IMR-90 (cell line): ENCODE results near the gene IRF2BP1. TPM values are rescaled to one million over a fixed set of nuclear protein-coding genes. Genes with fewer than 3 reads are reported as not detected.

ENCODE experiments used
- ATAC-seq: fragments of 200-7000 bp; cut with Tn5 transposase; 2 replicates; pipeline ENCODE4 v1.9.1; 2020; ENCODE audit warnings: low read depth, mild to moderate bottlenecking, moderate library complexity
- BruUV-seq: library from RNA; stranded (reverse); fragments of 400-500 nt; replicated peaks from 2 replicates; lab custom pipeline; 2021; lab: Mats Ljungman, UMichigan
- CTCF ChIA-PET: fragments of 300-600 bp; formaldehyde crosslinking; extraction: SDS; loops from one replicate; lab custom pipeline; 2021; ENCODE audit warnings: antibody characterized with exemption; lab: Yijun Ruan, JAX
- POLR2A ChIA-PET: fragments of 300-600 bp; sonication (Branson Sonifier 250); formaldehyde crosslinking; loops from one replicate; lab custom pipeline; 2022; ENCODE audit warnings: antibody characterized with exemption; ENCODE audit not compliant: unreplicated experiment; lab: Charles Lee
- DNase-seq: peaks from one replicate; pipeline ENCODE4 v3.0.0; 2013
- H2AFZ ChIP-seq: replicated peaks from 2 replicates; pipeline ENCODE3; 2013; ENCODE audit warnings: low read length, mild to moderate bottlenecking; ENCODE audit not compliant: poor library complexity
- H2AK5ac ChIP-seq: 2 replicates; pipeline ENCODE4 v1.6.1; 2013; ENCODE audit warnings: low read depth, low read length, inconsistent platforms
- H2AK9ac ChIP-seq: replicated peaks from 2 replicates; pipeline ENCODE3; 2013; ENCODE audit warnings: mild to moderate bottlenecking, low read depth, low read length, moderate library complexity; ENCODE audit not compliant: poor library complexity
- H2BK120ac ChIP-seq: 2 replicates; pipeline ENCODE4 v1.6.1; 2013; ENCODE audit warnings: low read depth, low read length, inconsistent platforms
- H2BK15ac ChIP-seq: 3 replicates; pipeline ENCODE4 v1.6.1; 2013; ENCODE audit warnings: low read depth, low read length, inconsistent platforms
- H2BK20ac ChIP-seq: 2 replicates; pipeline ENCODE4 v1.6.1; 2013; ENCODE audit warnings: low read depth, mild to moderate bottlenecking, inconsistent platforms, low read length, moderate library complexity
- H2BK5ac ChIP-seq: 2 replicates; pipeline ENCODE4 v1.6.1; 2013; ENCODE audit warnings: mild to moderate bottlenecking, low read depth, low read length, inconsistent platforms; ENCODE audit not compliant: poor library complexity, severe bottlenecking
- H3K14ac ChIP-seq: replicated peaks from 2 replicates; pipeline ENCODE4 v1.6.1; 2013; ENCODE audit warnings: low read depth, low read length, inconsistent platforms
- H3K18ac ChIP-seq: 2 replicates; pipeline ENCODE4 v1.6.1; 2013; ENCODE audit warnings: low read depth, low read length, control low read depth
- H3K23ac ChIP-seq: 2 replicates; pipeline ENCODE4 v1.6.1; 2013; ENCODE audit warnings: low read depth, low read length, inconsistent platforms
- H3K27ac ChIP-seq: 2 replicates; pipeline ENCODE4 v1.5.1; 2013; ENCODE audit warnings: mild to moderate bottlenecking, control low read depth, low read length; ENCODE audit not compliant: insufficient read depth
- H3K27me3 ChIP-seq: 2 replicates; pipeline ENCODE4 v1.6.1; 2013; ENCODE audit warnings: low read length; ENCODE audit not compliant: control insufficient read depth, insufficient read depth
- H3K36me3 ChIP-seq: 2 replicates; pipeline ENCODE4 v1.6.1; 2013; ENCODE audit warnings: low read length, mixed read lengths; ENCODE audit not compliant: control insufficient read depth, insufficient read depth
- H3K4ac ChIP-seq: 2 replicates; pipeline ENCODE4 v1.6.1; 2013; ENCODE audit warnings: low read depth, low read length, inconsistent platforms
- H3K4me1 ChIP-seq: 2 replicates; pipeline ENCODE4 v1.6.1; 2013; ENCODE audit warnings: low read length, mixed read lengths; ENCODE audit not compliant: control insufficient read depth, insufficient read depth
- H3K4me2 ChIP-seq: 2 replicates; pipeline ENCODE4 v1.6.1; 2013; ENCODE audit warnings: low read depth, mild to moderate bottlenecking, control low read depth, low read length, moderate library complexity
- H3K4me3 ChIP-seq: 2 replicates; pipeline ENCODE4 v1.5.1; 2013; ENCODE audit warnings: low read depth, mild to moderate bottlenecking, control low read depth, low read length, moderate library complexity; ENCODE audit not compliant: insufficient read depth
- H3K56ac ChIP-seq: 2 replicates; pipeline ENCODE4 v1.6.1; 2013; ENCODE audit warnings: low read length, inconsistent platforms; ENCODE audit not compliant: insufficient read depth; ENCODE audit errors: extremely low read depth
- H3K79me1 ChIP-seq, 2 experiments: 2 replicates each; pipeline ENCODE4 v1.6.1; 2013; ENCODE audit warnings: low read length in 2 of 2, inconsistent platforms in 1 of 2, low read depth in 1 of 2
- H3K9ac ChIP-seq: 2 replicates; pipeline ENCODE4 v1.6.1; 2013; ENCODE audit warnings: low read depth, low read length, control low read depth
- H3K9me1 ChIP-seq: 2 replicates; pipeline ENCODE4 v1.6.1; 2013; ENCODE audit warnings: low read length, inconsistent platforms; ENCODE audit not compliant: insufficient read depth
- H3K9me3 ChIP-seq: 2 replicates; pipeline ENCODE4 v1.6.1; 2013; ENCODE audit warnings: low read length; ENCODE audit not compliant: control insufficient read depth, insufficient read depth
- H4K20me1 ChIP-seq: 2 replicates; pipeline ENCODE4 v1.6.1; 2013; ENCODE audit warnings: low read length, inconsistent platforms; ENCODE audit not compliant: insufficient read depth
- H4K5ac ChIP-seq: 2 replicates; pipeline ENCODE4 v1.6.1; 2013; ENCODE audit warnings: mild to moderate bottlenecking, low read depth, low read length, control low read depth
- H4K8ac ChIP-seq, 2 experiments: 2 replicates each; pipeline ENCODE4 v1.6.1; 2013; ENCODE audit warnings: low read depth in 2 of 2, low read length in 2 of 2, control low read depth in 1 of 2, inconsistent platforms in 1 of 2
- H4K91ac ChIP-seq: 2 replicates; pipeline ENCODE4 v1.6.1; 2013; ENCODE audit warnings: low read depth, low read length, inconsistent platforms; ENCODE audit not compliant: insufficient read depth
- BHLHE40 ChIP-seq: fragments of 150-350 bp; IDR thresholded peaks from 2 replicates; pipeline ENCODE4 v1.6.1; 2016; ENCODE audit warnings: mild to moderate bottlenecking, low read depth, low read length
- CEBPB ChIP-seq: IDR thresholded peaks from 2 replicates; pipeline ENCODE4 v1.6.1; 2012; ENCODE audit warnings: low read depth, low read length, improper control_type of control experiment
- CHD1 ChIP-seq: IDR thresholded peaks from 2 replicates; pipeline ENCODE4 v1.6.1; 2012; ENCODE audit warnings: low read depth, low read length, improper control_type of control experiment
- FOS ChIP-seq: fragments of 150-350 bp; IDR thresholded peaks from 2 replicates; pipeline ENCODE4 v1.6.1; 2016; ENCODE audit warnings: low read depth, low read length
- MAFK ChIP-seq: IDR thresholded peaks from 2 replicates; pipeline ENCODE4 v1.6.1; 2012; ENCODE audit warnings: low read depth, low read length, improper control_type of control experiment
- MAZ ChIP-seq: IDR thresholded peaks from 2 replicates; pipeline ENCODE4 v1.6.1; 2012; ENCODE audit warnings: low read depth, mild to moderate bottlenecking, low read length, improper control_type of control experiment, moderate library complexity, borderline replicate concordance
- MXI1 ChIP-seq: IDR thresholded peaks from 2 replicates; pipeline ENCODE4 v1.6.1; 2012; ENCODE audit warnings: low read depth, mild to moderate bottlenecking, low read length, moderate library complexity, borderline replicate concordance
- NFE2L2 ChIP-seq: fragments of 150-350 bp; IDR thresholded peaks from 2 replicates; pipeline ENCODE4 v1.6.1; 2016; ENCODE audit warnings: low read depth, mild to moderate bottlenecking, low read length
- POLR2A ChIP-seq: IDR thresholded peaks from 2 replicates; pipeline ENCODE4 v1.6.1; 2012; ENCODE audit warnings: mild to moderate bottlenecking, low read depth, low read length
- RAD21 ChIP-seq: IDR thresholded peaks from 2 replicates; pipeline ENCODE4 v1.6.1; 2012; ENCODE audit warnings: low read length, improper control_type of control experiment
- RCOR1 ChIP-seq: IDR thresholded peaks from 2 replicates; pipeline ENCODE4 v1.6.1; 2012; ENCODE audit warnings: mild to moderate bottlenecking, low read length, improper control_type of control experiment; ENCODE audit not compliant: insufficient replicate concordance
- RFX5 ChIP-seq: IDR thresholded peaks from 2 replicates; pipeline ENCODE4 v1.8.0; 2012; ENCODE audit warnings: low read depth, mild to moderate bottlenecking, low read length, moderate library complexity
- SMC3 ChIP-seq: fragments of 150-350 bp; IDR thresholded peaks from 2 replicates; pipeline ENCODE4 v1.6.1; 2016; ENCODE audit warnings: low read depth, mild to moderate bottlenecking, antibody characterized with exemption, low read length, moderate library complexity
- WGBS, 2 experiments: methylation state at CpG; one replicate each; pipeline versions ENCODE4 v1.1.5 to v1.1.7; 2013; ENCODE audit warnings: missing lambda C conversion rate in 2 of 2; ENCODE audit not compliant: insufficient read length in 1 of 2; ENCODE audit errors: extremely low coverage in 2 of 2; 5-methylcytosine and 5-hydroxymethylcytosine counted together
- dilution Hi-C: fragments of 300-500 bp; cut with HindIII; formaldehyde crosslinking; loops from one replicate; pipeline ENCODE4 v1.14.3; 2018; ENCODE audit warnings: low sequenced_read_pairs; ENCODE audit not compliant: unreplicated experiment
- in situ Hi-C: fragments of 300-500 bp; cut with MboI; formaldehyde crosslinking; loops from 3 replicates; pipeline ENCODE4 v1.14.3; 2019; ENCODE audit warnings: low sequenced_read_pairs, inconsistent platforms, mixed read lengths
- intact Hi-C: fragments of 100-400 bp; cut with micrococcal nuclease; formaldehyde crosslinking; loops from 2 replicates; pipeline ENCODE4 v1.10.0; 2022
- polyA plus RNA-seq, 3 experiments: library from polyadenylated mRNA; depleted of rRNA; stranded (reverse); fragments of >200 nt; gene quantifications; 2 replicates each; pipeline ENCODE4 v1.2.3, GENCODE V29; 2012; ENCODE audit warnings: low replicate concordance in 1 of 3
- total RNA-seq: library from RNA; depleted of rRNA; stranded (reverse); fragments of >200 nt; gene quantifications from 2 replicates; pipeline ENCODE4 v1.2.3, GENCODE V29; 2012
- TF ChIP-seq, protein P1 (sequence below): fragments of 150-350 bp; IDR thresholded peaks from 2 replicates; pipeline ENCODE4 v1.6.1; 2016; ENCODE audit warnings: low read depth, mild to moderate bottlenecking, low read length, moderate library complexity, borderline replicate concordance
- TF ChIP-seq, protein P2 (sequence below): fragments of 150-350 bp; IDR thresholded peaks from 2 replicates; pipeline ENCODE4 v1.6.1; 2017; ENCODE audit warnings: mild to moderate bottlenecking, antibody characterized with exemption, low read length, low read depth
- TF ChIP-seq, protein P3 (sequence below): conservative IDR thresholded peaks from 2 replicates; pipeline ENCODE4 v1.5.1; 2012; ENCODE audit warnings: mild to moderate bottlenecking, low read depth, low read length, improper control_type of control experiment

The IRF2BP1 gene
- total and polyA plus RNA-seq, 2 of the 4 experiments (the other 2 are of a cell fraction) = 4.5 to 8.5 TPM

DNA sequence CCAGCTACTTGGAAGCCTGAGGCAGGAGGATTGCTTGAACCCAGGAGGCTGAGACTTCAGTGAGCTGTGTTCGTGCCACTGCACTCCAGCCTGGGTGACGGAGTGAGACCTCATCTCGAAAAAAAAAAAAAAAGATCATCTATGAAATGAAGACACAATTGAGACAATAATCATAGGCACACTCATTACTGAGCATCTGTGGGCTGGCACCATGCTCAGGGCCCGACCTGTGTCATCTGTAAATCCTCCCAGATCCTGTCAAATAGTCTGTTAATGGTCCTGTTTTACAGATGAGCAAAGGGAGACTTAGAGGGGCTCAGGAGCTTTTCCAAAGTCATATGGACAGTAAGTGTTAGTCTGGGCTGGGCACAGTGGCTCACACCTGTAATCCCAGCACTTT is 32.8 kb upstream of the IRF2BP1 start:
- Histone ChIP-seq H3K4ac (no peak overlapping the region), H2AK5ac (no peak overlapping the region), H4K8ac (no peak overlapping the region), H3K4me2 (no peak overlapping the region), H2AFZ (no peak overlapping the region), H3K56ac (no peak overlapping the region), H3K4me1 (no peaks in the 10 kb centered on the region), H3K4me3 (no peak overlapping the region), H3K9me3 (no peaks in the 10 kb centered on the region), H2AK9ac (no peak overlapping the region), H3K9me1 (no peaks in the 10 kb centered on the region), H3K9ac (no peak overlapping the region), H4K20me1 (no peaks in the 10 kb centered on the region), H3K27ac (no peak overlapping the region), H4K5ac (no peak overlapping the region), H2BK15ac (no peak overlapping the region), H3K36me3 (no peaks in the 10 kb centered on the region), H3K79me1 (no peaks in the 10 kb centered on the region), H4K91ac (no peak overlapping the region), H2BK5ac (no peak overlapping the region), H3K18ac (no peak overlapping the region), H3K14ac (no peak overlapping the region), H2BK20ac (no peak overlapping the region), H3K27me3 (peaks cover 35% of the 10 kb centered on the region), H3K23ac (no peak overlapping the region), H2BK120ac (no peak overlapping the region)
- CTCF ChIA-PET = no interaction called here
- DNase-seq = no peak
- intact Hi-C loops (no loop called here), in situ Hi-C loops (no loop called here), dilution Hi-C loops (no loop called here)
- WGBS, 2 experiments = no CpG with 5 or more reads among the region's 4 CpGs
- no TSS peak for BruUV-seq
- no peak for ATAC-seq
- TF ChIP-seq BHLHE40 = no peak
- TF ChIP-seq CHD1 = no peak
- no peak for TF ChIP-seq CEBPB
- TF ChIP-seq, protein P1, sequence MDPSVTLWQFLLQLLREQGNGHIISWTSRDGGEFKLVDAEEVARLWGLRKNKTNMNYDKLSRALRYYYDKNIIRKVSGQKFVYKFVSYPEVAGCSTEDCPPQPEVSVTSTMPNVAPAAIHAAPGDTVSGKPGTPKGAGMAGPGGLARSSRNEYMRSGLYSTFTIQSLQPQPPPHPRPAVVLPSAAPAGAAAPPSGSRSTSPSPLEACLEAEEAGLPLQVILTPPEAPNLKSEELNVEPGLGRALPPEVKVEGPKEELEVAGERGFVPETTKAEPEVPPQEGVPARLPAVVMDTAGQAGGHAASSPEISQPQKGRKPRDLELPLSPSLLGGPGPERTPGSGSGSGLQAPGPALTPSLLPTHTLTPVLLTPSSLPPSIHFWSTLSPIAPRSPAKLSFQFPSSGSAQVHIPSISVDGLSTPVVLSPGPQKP = no peak
- no peak for TF ChIP-seq MAFK
- no peak for TF ChIP-seq FOS
- TF ChIP-seq MAZ = no peak
- no peak for TF ChIP-seq RFX5
- no peak for TF ChIP-seq POLR2A
- TF ChIP-seq, protein P2, sequence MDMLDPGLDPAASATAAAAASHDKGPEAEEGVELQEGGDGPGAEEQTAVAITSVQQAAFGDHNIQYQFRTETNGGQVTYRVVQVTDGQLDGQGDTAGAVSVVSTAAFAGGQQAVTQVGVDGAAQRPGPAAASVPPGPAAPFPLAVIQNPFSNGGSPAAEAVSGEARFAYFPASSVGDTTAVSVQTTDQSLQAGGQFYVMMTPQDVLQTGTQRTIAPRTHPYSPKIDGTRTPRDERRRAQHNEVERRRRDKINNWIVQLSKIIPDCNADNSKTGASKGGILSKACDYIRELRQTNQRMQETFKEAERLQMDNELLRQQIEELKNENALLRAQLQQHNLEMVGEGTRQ = no peak
- TF ChIP-seq MXI1 = no peak
- TF ChIP-seq RCOR1 = no peak
- TF ChIP-seq RAD21 = no peak
- TF ChIP-seq SMC3 = no peak
- TF ChIP-seq NFE2L2 = no peak
- TF ChIP-seq, protein P3, sequence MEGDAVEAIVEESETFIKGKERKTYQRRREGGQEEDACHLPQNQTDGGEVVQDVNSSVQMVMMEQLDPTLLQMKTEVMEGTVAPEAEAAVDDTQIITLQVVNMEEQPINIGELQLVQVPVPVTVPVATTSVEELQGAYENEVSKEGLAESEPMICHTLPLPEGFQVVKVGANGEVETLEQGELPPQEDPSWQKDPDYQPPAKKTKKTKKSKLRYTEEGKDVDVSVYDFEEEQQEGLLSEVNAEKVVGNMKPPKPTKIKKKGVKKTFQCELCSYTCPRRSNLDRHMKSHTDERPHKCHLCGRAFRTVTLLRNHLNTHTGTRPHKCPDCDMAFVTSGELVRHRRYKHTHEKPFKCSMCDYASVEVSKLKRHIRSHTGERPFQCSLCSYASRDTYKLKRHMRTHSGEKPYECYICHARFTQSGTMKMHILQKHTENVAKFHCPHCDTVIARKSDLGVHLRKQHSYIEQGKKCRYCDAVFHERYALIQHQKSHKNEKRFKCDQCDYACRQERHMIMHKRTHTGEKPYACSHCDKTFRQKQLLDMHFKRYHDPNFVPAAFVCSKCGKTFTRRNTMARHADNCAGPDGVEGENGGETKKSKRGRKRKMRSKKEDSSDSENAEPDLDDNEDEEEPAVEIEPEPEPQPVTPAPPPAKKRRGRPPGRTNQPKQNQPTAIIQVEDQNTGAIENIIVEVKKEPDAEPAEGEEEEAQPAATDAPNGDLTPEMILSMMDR = no peak
- POLR2A ChIA-PET = no interaction called here
